B cell (primary cell): ENCODE results near the gene VANGL2. TPM values are rescaled to one million over a fixed set of nuclear protein-coding genes. Genes with fewer than 3 reads are reported as not detected.
A peak's percentile ranks its signal among the peaks of the same experiment; 100 is the strongest.

Source experiments
- ATAC-seq: fragments of 200-7000 bp; cut with Tn5 transposase; one replicate; pipeline ENCODE4 v1.10.0; 2021; ENCODE audit warnings: low read depth, mild to moderate bottlenecking, moderate number of reproducible peaks, moderate library complexity
- CTCF ChIA-PET: fragments of 350-600 bp; sonication (Branson Sonifier 250); formaldehyde crosslinking; loops from one replicate; lab custom pipeline; 2021; ENCODE audit warnings: antibody characterized with exemption, inconsistent platforms; lab: Charles Lee
- POLR2A ChIA-PET: fragments of 350-600 bp; sonication (Branson Sonifier 250); formaldehyde crosslinking; loops from one replicate; lab custom pipeline; 2021; ENCODE audit warnings: antibody characterized with exemption; lab: Charles Lee
- DNase-seq: peaks from one replicate; pipeline ENCODE4 v3.0.0; 2013
- H2AFZ ChIP-seq: 2 replicates; pipeline ENCODE4 v1.6.1; 2012; ENCODE audit warnings: mild to moderate bottlenecking, low read depth, low read length; ENCODE audit not compliant: insufficient read depth, poor library complexity, severe bottlenecking
- H3K27ac ChIP-seq, 2 donors: 1 replicate in 1 of 2; 2 replicates in 1 of 2; pipeline ENCODE4 v1.5.1; 2012 to 2013; ENCODE audit warnings: low read length in 2 of 2, mild to moderate bottlenecking in 2 of 2, moderate library complexity in 1 of 2
- H3K27me3 ChIP-seq, 4 experiments: fragments of 200-600 bp in 1 of 4; sonication (generic) in 1 of 4; replicated peaks in 1 of 4; 1 replicate in 2 of 4; 2 replicates in 2 of 4; pipeline versions ENCODE4 v1.6.1 to v1.7.0; 2013 to 2016; ENCODE audit warnings: low read length in 3 of 4, mild to moderate bottlenecking in 2 of 4, mixed read lengths in 1 of 4, moderate library complexity in 1 of 4; ENCODE audit not compliant: insufficient read depth in 4 of 4, control insufficient read depth in 3 of 4; ENCODE audit errors: control extremely low read depth in 1 of 4
- H3K36me3 ChIP-seq, 2 experiments: replicated peaks in 1 of 2; 1 replicate in 1 of 2; 2 replicates in 1 of 2; pipeline versions ENCODE4 v1.6.1 to v1.7.1; 2013; ENCODE audit warnings: low read length in 1 of 2; ENCODE audit not compliant: insufficient read depth in 2 of 2, control insufficient read depth in 1 of 2; ENCODE audit errors: control extremely low read depth in 1 of 2, extremely low read depth in 1 of 2
- H3K4me1 ChIP-seq, 2 donors: fragments of 200-600 bp in 1 of 2; sonication (generic) in 1 of 2; 1 replicate in 1 of 2; 2 replicates in 1 of 2; pipeline versions ENCODE4 v1.5.1 to v1.6.1; 2013 to 2017; ENCODE audit warnings: low read length in 2 of 2; ENCODE audit not compliant: control insufficient read depth in 2 of 2, insufficient read depth in 2 of 2
- H3K4me2 ChIP-seq: replicated peaks from 2 replicates; pipeline ENCODE3; 2012; ENCODE audit warnings: mild to moderate bottlenecking, low read depth, low read length; ENCODE audit not compliant: poor library complexity, severe bottlenecking
- H3K4me3 ChIP-seq, 5 experiments: fragments of 200-600 bp in 1 of 5; sonication (generic) in 1 of 5; 1 replicate in 3 of 5; 2 replicates in 2 of 5; pipeline versions ENCODE4 v1.5.1 to v1.7.0; 2011 to 2016; ENCODE audit warnings: low read length in 4 of 5, mild to moderate bottlenecking in 4 of 5, low read depth in 2 of 5, control low read depth in 1 of 5, moderate library complexity in 1 of 5; ENCODE audit not compliant: insufficient read depth in 1 of 5; ENCODE audit errors: control extremely low read depth in 1 of 5, extremely low read depth in 1 of 5
- H3K79me2 ChIP-seq: fragments of 200-600 bp; sonication (generic); one replicate; pipeline ENCODE4 v1.6.0; 2016; ENCODE audit warnings: low read length; ENCODE audit not compliant: control insufficient read depth, insufficient read depth
- H3K9ac ChIP-seq: fragments of 200-600 bp; sonication (generic); 2 replicates; pipeline ENCODE4 v1.6.1; 2017; ENCODE audit warnings: mild to moderate bottlenecking, low read length, moderate library complexity
- H3K9me3 ChIP-seq, 3 donors: one replicate each; pipeline versions ENCODE4 v1.6.1 to v1.7.1; 2013; ENCODE audit warnings: low read length in 2 of 3; ENCODE audit not compliant: control insufficient read depth in 2 of 3, insufficient read depth in 1 of 3; ENCODE audit errors: control extremely low read depth in 1 of 3
- H4K20me1 ChIP-seq: 2 replicates; pipeline ENCODE4 v1.6.0; 2012; ENCODE audit warnings: mild to moderate bottlenecking, low read length; ENCODE audit not compliant: insufficient read depth, control insufficient read depth, poor library complexity, severe bottlenecking
- H3K27ac Mint-ChIP-seq: one replicate; pipeline ENCODE4 v1.8.0; 2021; ENCODE audit warnings: mixed read lengths
- H3K27me3 Mint-ChIP-seq: one replicate; pipeline ENCODE4 v1.8.0; 2021; ENCODE audit warnings: mixed read lengths
- H3K4me1 Mint-ChIP-seq: one replicate; pipeline ENCODE4 v1.8.0; 2021; ENCODE audit warnings: mixed read lengths
- H3K4me3 Mint-ChIP-seq: one replicate; pipeline ENCODE4 v1.8.0; 2021; ENCODE audit warnings: mixed read lengths
- H3K9me3 Mint-ChIP-seq: one replicate; pipeline ENCODE4 v1.8.0; 2022; ENCODE audit warnings: mixed read lengths; ENCODE audit not compliant: insufficient read depth
- CTCF ChIP-seq: fragments of 200-600 bp; IDR thresholded peaks from one replicate; pipeline ENCODE4 v1.8.0; 2022; ENCODE audit warnings: antibody characterized with exemption, mild to moderate bottlenecking
- EZH2 ChIP-seq: IDR thresholded peaks from 2 replicates; pipeline ENCODE4 v1.6.1; 2012; ENCODE audit warnings: borderline replicate concordance, low read depth, mild to moderate bottlenecking, moderate library complexity, low read length; ENCODE audit not compliant: insufficient read depth, poor library complexity, severe bottlenecking
- WGBS: methylation state at CpG from one replicate; pipeline ENCODE4 v1.1.5; 2013; ENCODE audit warnings: missing lambda C conversion rate; ENCODE audit not compliant: insufficient coverage; 5-methylcytosine and 5-hydroxymethylcytosine counted together
- intact Hi-C: fragments of 100-400 bp; cut with micrococcal nuclease; formaldehyde crosslinking; loops from one replicate; pipeline ENCODE4 v1.10.0; 2022
- polyA plus RNA-seq: library from polyadenylated mRNA; depleted of rRNA; stranded (reverse); fragments of >200 nt; gene quantifications from 2 replicates; pipeline ENCODE4 v1.2.3, GENCODE V29; 2012
- total RNA-seq, 2 donors: library from RNA; stranded (reverse); fragments of 120-200 nt in 1 of 2; gene quantifications; 1 replicate in 1 of 2; 2 replicates in 1 of 2; pipeline versions ENCODE4 v1.2.3 to v1.2.4, GENCODE V29; 2013 to 2022

VANGL2 gene
- total and polyA plus RNA-seq, 2 donors (not counting 1 experiment from before 2014, with no cell fraction given) = 0.48 to 14.4 TPM

- no peak overlapping the region for H3K4me3 ChIP-seq
- Mint-ChIP-seq H3K9me3 (peaks cover 2% of the 10 kb centered on the region), H3K27ac (peak overlapping the region; percentile 43), H3K4me1 (peaks cover 64% of the 10 kb centered on the region), H3K27me3 (no peaks in the 10 kb centered on the region), H3K4me3 (peak overlapping the region; percentile 62)
- DNase-seq = no peak
- H3K27me3 ChIP-seq = no peaks in the 10 kb centered on the region
- H3K79me2 ChIP-seq = no peaks in the 10 kb centered on the region
- H3K9me3 ChIP-seq = no peaks in the 10 kb centered on the region
- ChIA-PET POLR2A (interaction anchor here (0.6 to 0.7 kb wide), 2 partner anchors 28 to 53 kb away, joined by 3 to 5 read pairs; no protein-coding TSS in a partner anchor), CTCF (interaction anchor here (0.7 to 0.9 kb wide), 2 partner anchors 11 to 152 kb away, joined by 3 read pairs; no protein-coding TSS in a partner anchor)
- no peak overlapping the region for H3K9ac ChIP-seq
- peak overlapping the region; percentile 16 for H2AFZ ChIP-seq
- H3K4me1 ChIP-seq = peaks cover 48 to 54% of the 10 kb centered on the region in 2 donors
- intact Hi-C loops = no loop called here
- WGBS = no CpG with 5 or more reads among the region's 1 CpG
- H3K27ac ChIP-seq = no peak overlapping the region
- no peak for ATAC-seq
- peak overlapping the region; percentile 0 for H3K4me2 ChIP-seq
- TF ChIP-seq CTCF (no peak), EZH2 (no peak)
- no peaks in the 10 kb centered on the region for H3K36me3 ChIP-seq
- H4K20me1 ChIP-seq = no peaks in the 10 kb centered on the region
Measured at GRCh38 chr1:160455153-160455517, 54.8 kb downstream of the VANGL2 start.

GRCh38 chr1:160459056-160459455, 58.7 kb downstream of the VANGL2 start:
- H3K4me3 ChIP-seq = no peak overlapping the region
- DNase-seq (no peak), ATAC-seq (no peak)
- intact Hi-C loops = no loop called here
- peaks cover 39 to 48% of the 10 kb centered on the region in 2 donors for H3K4me1 ChIP-seq
- H3K9ac ChIP-seq = no peak overlapping the region
- POLR2A ChIA-PET = no interaction called here
- no peaks in the 10 kb centered on the region for H3K27me3 Mint-ChIP-seq
- H3K4me3 Mint-ChIP-seq = no peak overlapping the region
- no peaks in the 10 kb centered on the region for H3K79me2 ChIP-seq
- WGBS = no CpG with 5 or more reads among the region's 2 CpGs
- no peak for TF ChIP-seq CTCF
- no peak for TF ChIP-seq EZH2
- no peaks in the 10 kb centered on the region for H3K9me3 Mint-ChIP-seq
- no peaks in the 10 kb centered on the region for H4K20me1 ChIP-seq
- peaks cover 0 to 2% (median 0%) of the 10 kb centered on the region in 3 donors for H3K9me3 ChIP-seq
- H3K27me3 ChIP-seq = no peaks in the 10 kb centered on the region
- CTCF ChIA-PET = interaction anchor here (1.1 to 1.5 kb wide), 5 partner anchors 13 to 147 kb away, joined by 3 read pairs; no protein-coding TSS in a partner anchor
- no peak overlapping the region for H3K4me2 ChIP-seq
- no peaks in the 10 kb centered on the region for H3K36me3 ChIP-seq
- H3K27ac ChIP-seq = peak overlapping the region in 1 of 2 donors; percentile 81
- peak overlapping the region; percentile 92 for H3K27ac Mint-ChIP-seq
- H2AFZ ChIP-seq = no peak overlapping the region
- H3K4me1 Mint-ChIP-seq = peaks cover 59% of the 10 kb centered on the region
